ENCODE data around the gene GAA.

DNA sequence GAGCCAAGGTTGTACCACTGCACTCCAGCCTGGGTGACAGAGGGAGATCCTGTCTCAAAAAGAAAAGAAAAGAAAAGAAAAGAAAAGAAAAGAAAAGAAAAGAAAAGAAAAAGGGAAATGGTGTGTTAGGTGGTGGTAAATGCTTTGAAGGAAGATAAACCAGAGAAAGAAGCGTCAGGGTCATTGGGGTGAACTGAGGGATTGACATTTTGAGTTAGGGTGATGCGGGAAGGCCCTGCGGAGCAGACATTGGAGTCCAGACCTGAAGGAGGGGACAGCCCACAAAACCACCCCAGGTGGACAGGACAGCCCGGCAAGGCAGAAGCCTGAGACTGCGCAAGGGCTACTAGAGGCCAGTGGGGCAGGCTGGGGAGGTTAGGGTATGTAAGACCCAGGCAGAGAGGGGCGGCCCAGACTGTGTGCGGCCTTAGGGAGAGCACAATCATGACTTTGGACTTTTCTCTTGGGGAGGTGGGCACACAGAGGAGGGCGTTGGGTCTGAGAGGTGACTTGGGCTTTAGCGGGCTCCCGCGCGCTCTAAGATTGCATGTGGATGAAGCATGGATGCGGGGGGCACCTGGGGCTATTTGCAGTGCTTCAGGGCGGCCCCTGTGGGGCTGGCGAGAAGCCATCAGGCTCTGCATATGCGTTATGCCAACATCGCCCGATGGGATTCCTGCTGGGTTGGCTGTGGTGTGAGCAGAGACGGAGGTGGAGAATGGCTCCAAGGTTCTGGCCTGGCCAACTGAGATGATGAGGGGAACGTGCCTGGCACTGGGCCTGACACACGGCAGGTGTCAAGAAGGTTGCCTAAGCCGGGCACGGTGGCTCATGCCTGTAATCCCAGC, 3.3 kb upstream of the GAA start:
- TF ChIP-seq, protein P1, sequence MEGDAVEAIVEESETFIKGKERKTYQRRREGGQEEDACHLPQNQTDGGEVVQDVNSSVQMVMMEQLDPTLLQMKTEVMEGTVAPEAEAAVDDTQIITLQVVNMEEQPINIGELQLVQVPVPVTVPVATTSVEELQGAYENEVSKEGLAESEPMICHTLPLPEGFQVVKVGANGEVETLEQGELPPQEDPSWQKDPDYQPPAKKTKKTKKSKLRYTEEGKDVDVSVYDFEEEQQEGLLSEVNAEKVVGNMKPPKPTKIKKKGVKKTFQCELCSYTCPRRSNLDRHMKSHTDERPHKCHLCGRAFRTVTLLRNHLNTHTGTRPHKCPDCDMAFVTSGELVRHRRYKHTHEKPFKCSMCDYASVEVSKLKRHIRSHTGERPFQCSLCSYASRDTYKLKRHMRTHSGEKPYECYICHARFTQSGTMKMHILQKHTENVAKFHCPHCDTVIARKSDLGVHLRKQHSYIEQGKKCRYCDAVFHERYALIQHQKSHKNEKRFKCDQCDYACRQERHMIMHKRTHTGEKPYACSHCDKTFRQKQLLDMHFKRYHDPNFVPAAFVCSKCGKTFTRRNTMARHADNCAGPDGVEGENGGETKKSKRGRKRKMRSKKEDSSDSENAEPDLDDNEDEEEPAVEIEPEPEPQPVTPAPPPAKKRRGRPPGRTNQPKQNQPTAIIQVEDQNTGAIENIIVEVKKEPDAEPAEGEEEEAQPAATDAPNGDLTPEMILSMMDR (IDR thresholded peaks at IDR 0.05) = no peak
- TF ChIP-seq POLR2A (IDR thresholded peaks at IDR 0.05) = no peak
